ENCODE data around the gene OST4. TPM values are rescaled to one million over a fixed set of nuclear protein-coding genes. Genes with fewer than 3 reads are reported as not detected.

OST4 gene
- total and polyA plus RNA-seq, 10 of the 15 experiments (the other 5 are each of a cell fraction or from before 2014, with no cell fraction given), result 270 to 1,543 (median 523) TPM

GRCh38 chr2:27118525-27119329 is 47.3 kb upstream of the OST4 start, which contains the start of gene CGREF1:
CGREF1 (minus strand) TSS chr2:27119128; CDS start chr2:27104366, 14,762 bp downstream.
- POLR2A ChIA-PET, result no interaction called here
- no peak within 1 kb of the TSS for H3K9ac ChIP-seq (ENCODE audit: control insufficient read depth, insufficient read depth, low read length)
- H3K79me2 ChIP-seq (ENCODE audit: control insufficient read depth, insufficient read depth, low read length), result no peaks in the 10 kb centered on the region
- intact Hi-C loops (cut with micrococcal nuclease; ENCODE audit: unreplicated experiment) (no loop called here), in situ Hi-C loops (cut with MboI) (no loop called here)
- H3K4me3 ChIP-seq, result no peak within 1 kb of the TSS
- H3K36me3 ChIP-seq (ENCODE audit: control insufficient read depth in 2 of 2, insufficient read depth in 2 of 2, low read length in 1 of 2), result no peaks in the 10 kb centered on the region
- RAD21 ChIA-PET (ENCODE audit: unreplicated experiment), result no interaction called here
- SMC1A ChIA-PET (ENCODE audit: uncharacterized antibody, unreplicated experiment), result no interaction called here
- peak within 1 kb of the TSS; percentile 48; the same call in 1 of the 2 replicates for H3K4me2 ChIP-seq (ENCODE audit: control insufficient read depth, insufficient read depth)
- no peak for ATAC-seq
- CTCF ChIA-PET, result no interaction called here
- no peak within 1 kb of the TSS for H3K27ac ChIP-seq (ENCODE audit: control insufficient read depth, insufficient read depth)
- H2AFZ ChIP-seq (ENCODE audit: control insufficient read depth, low read depth, low read length), result peak within 1 kb of the TSS; percentile 16
- DNase-seq (ENCODE audit: low read depth, low spot score), result no peak
- no peak for TF ChIP-seq JUND (IDR thresholded peaks at IDR 0.05; ENCODE audit: low read depth, low read length)
- no peak for TF ChIP-seq SP1 (IDR thresholded peaks at IDR 0.05; ENCODE audit: low read depth, low read length)
- no peak for TF ChIP-seq CBFB (IDR thresholded peaks at IDR 0.05; ENCODE audit: low read depth)
- no peak for TF ChIP-seq E2F4 (IDR thresholded peaks at IDR 0.05; ENCODE audit: low read depth, low read length)
- peak; percentile 56 for TF ChIP-seq SUZ12 (IDR thresholded peaks at IDR 0.05; ENCODE audit: unreplicated experiment)
- TF ChIP-seq EGR1 (IDR thresholded peaks at IDR 0.05; ENCODE audit: borderline replicate concordance in 1 of 2, low read depth in 2 of 2, low read length in 2 of 2), result no peak
- no peak for TF ChIP-seq NFYA (IDR thresholded peaks at IDR 0.05; ENCODE audit: borderline replicate concordance, low read depth, low read length)
- peak; percentile 97 for TF ChIP-seq BCL3 (IDR thresholded peaks at IDR 0.05; ENCODE audit: borderline replicate concordance, insufficient read depth, low read depth, low read length, poor library complexity, severe bottlenecking)
- no peak for TF ChIP-seq ZBED1 (IDR thresholded peaks at IDR 0.05; ENCODE audit: borderline replicate concordance)
- TF ChIP-seq MTA2 (IDR thresholded peaks at IDR 0.05; ENCODE audit: low read depth), result no peak
- peak; percentile 78 for TF ChIP-seq TCF3 (IDR thresholded peaks at IDR 0.05; ENCODE audit: borderline replicate concordance, insufficient read depth, low read depth, low read length)
- TF ChIP-seq ATF3 (IDR thresholded peaks at IDR 0.05; ENCODE audit: borderline replicate concordance, extremely low read depth, low read depth, low read length), result no peak
- WGBS (ENCODE audit: insufficient coverage, insufficient replicate concordance, low lambda C conversion rate, missing lambda C conversion rate), result 12% methylated on average over 79 of the region's 84 CpGs
- H3K9me3 ChIP-seq (replicated peaks; ENCODE audit: control insufficient read depth, insufficient read depth, low read length), result no peaks in the 10 kb centered on the region
- peaks cover 1% of the 10 kb centered on the region; the same call in 1 of the 2 replicates for H3K4me1 ChIP-seq (ENCODE audit: control insufficient read depth, insufficient read depth, low read length)
- BruUV-seq (replicated peaks), result no TSS peak
- no peaks in the 10 kb centered on the region for H4K20me1 ChIP-seq (ENCODE audit: control insufficient read depth, insufficient read depth)
- peaks cover 6 to 7% of the 10 kb centered on the region in 2 experiments for H3K27me3 ChIP-seq (replicated peaks in 1 of 2; ENCODE audit: control insufficient read depth in 2 of 2, insufficient read depth in 2 of 2, low read length in 1 of 2)
- FAIRE-seq, result no peak
